Kidney (tissue), 14 donors: Measurements from ENCODE around the gene CTTN. TPM values are rescaled to one million over a fixed set of nuclear protein-coding genes. Genes with fewer than 3 reads are reported as not detected.

Source experiments
- DNase-seq, 5 donors: peaks; one replicate each; pipeline ENCODE4 v3.0.0-alpha.2; 2013 to 2020
- FAIRE-seq: peaks from 2 replicates; lab custom pipeline; 2012; peaks lifted over from hg19 to GRCh38; lab: Jason Lieb, UNC
- H3K27ac ChIP-seq, 2 donors: one replicate each; pipeline ENCODE4 v1.7.0; 2013; ENCODE audit warnings: low read depth in 2 of 2, low read length in 2 of 2, inconsistent platforms in 1 of 2
- H3K27me3 ChIP-seq: one replicate; pipeline ENCODE4 v1.7.1; 2013; ENCODE audit warnings: low read length, inconsistent platforms; ENCODE audit not compliant: control insufficient read depth, insufficient read depth
- H3K36me3 ChIP-seq, 3 donors: one replicate each; pipeline versions ENCODE4 v1.7.0 to v1.7.1; 2013; ENCODE audit warnings: low read length in 3 of 3, control low read depth in 1 of 3, inconsistent platforms in 1 of 3; ENCODE audit not compliant: insufficient read depth in 3 of 3, control insufficient read depth in 2 of 3
- H3K4me1 ChIP-seq, 3 donors: one replicate each; pipeline versions ENCODE4 v1.7.0 to v1.7.1; 2013; ENCODE audit warnings: low read length in 3 of 3, inconsistent platforms in 1 of 3, low read depth in 1 of 3; ENCODE audit not compliant: control insufficient read depth in 2 of 3, insufficient read depth in 2 of 3
- H3K4me3 ChIP-seq, 3 donors: one replicate each; pipeline versions ENCODE4 v1.7.0 to v1.8.1; 2013; ENCODE audit warnings: low read length in 3 of 3, control low read depth in 1 of 3, inconsistent platforms in 1 of 3
- H3K9ac ChIP-seq, 3 donors: one replicate each; pipeline versions ENCODE4 v1.7.0 to v1.7.1; 2013; ENCODE audit warnings: low read length in 3 of 3, control low read depth in 1 of 3, inconsistent platforms in 1 of 3
- H3K9me3 ChIP-seq, 3 donors: one replicate each; pipeline versions ENCODE4 v1.7.0 to v1.7.1; 2013; ENCODE audit warnings: low read length in 3 of 3, control low read depth in 1 of 3, inconsistent platforms in 1 of 3; ENCODE audit not compliant: control insufficient read depth in 2 of 3, insufficient read depth in 1 of 3
- intact Hi-C: fragments of 100-400 bp; cut with DNase I; formaldehyde crosslinking; loops from one replicate; pipeline ENCODE4 v1.11.1; 2022
- polyA plus RNA-seq: library from polyadenylated mRNA; stranded (reverse); fragments of 350-450 nt; fragmentation: Illumina TruSeq; extraction: RNeasy Lipid Tissue Mini Kit (QIAGEN cat#74804); gene quantifications from one replicate; pipeline ENCODE4 v1.2.3, GENCODE V29; 2014; ENCODE audit warnings: low read depth, low replicate concordance; ENCODE audit not compliant: insufficient read depth
- total RNA-seq: library from RNA; stranded (reverse); fragmentation: NEBNext Ultra II Directional; extraction: Animal tissue kit (Norgen Biotek cat#: 25700); gene quantifications from one replicate; pipeline ENCODE4 v1.2.1, GENCODE V29; 2021
- TF ChIP-seq, protein P1 (sequence below): IDR thresholded peaks from 3 replicates; pipeline ENCODE4 v1.5.1; 2012; ENCODE audit warnings: mild to moderate bottlenecking, moderate library complexity, borderline replicate concordance; ENCODE audit not compliant: insufficient read depth; ENCODE audit errors: extremely low read depth
- donor health status: control.
- donor health status: control.
- donor health status: control.
- donor health status: control.
- donor health status: control.
- donor health status: DM: yes; HTN: yes; CAD: no.
- donor health status: Normal renal cell carcinoma (clear cell type).

CTTN gene
- total and polyA plus RNA-seq, 2 donors from 2014 or later, result 84.9 to 316 TPM

DNA sequence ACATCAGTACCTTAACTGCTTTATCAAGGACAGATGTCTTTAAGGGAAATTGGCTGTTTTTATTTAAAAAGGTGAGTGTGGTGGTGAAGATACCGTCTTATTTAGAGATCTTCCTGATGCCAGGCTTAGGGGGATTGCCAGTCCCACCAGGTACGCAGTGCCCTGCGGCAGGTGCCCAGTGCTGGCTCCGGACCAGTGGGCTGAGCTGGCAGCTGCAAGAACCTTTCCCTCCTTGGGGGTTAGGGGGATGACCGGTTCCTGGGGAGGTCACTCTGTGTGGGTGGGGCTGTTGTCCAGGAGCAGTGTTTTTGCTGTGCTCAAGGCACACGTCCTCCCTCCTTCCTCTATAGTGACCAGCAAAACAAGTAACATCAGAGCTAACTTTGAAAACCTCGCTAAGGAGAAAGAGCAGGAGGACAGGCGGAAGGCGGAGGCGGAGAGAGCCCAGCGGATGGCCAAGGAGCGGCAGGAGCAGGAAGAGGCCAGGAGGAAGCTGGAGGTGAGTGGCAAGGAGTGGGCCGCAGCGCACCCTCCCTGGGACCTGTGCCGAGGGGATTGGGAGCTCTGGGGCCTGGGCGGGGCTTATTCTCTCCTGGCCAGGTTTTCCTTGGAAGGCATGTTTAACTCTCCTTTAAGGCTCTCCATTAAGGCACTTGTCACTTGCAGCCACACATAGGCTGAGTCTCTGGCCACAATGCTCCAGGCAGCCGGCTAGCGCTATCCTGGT, 30.5 kb downstream of the CTTN start:
- no peak overlapping the region for H3K9ac ChIP-seq
- H3K36me3 ChIP-seq, result peaks cover 0 to 57% (median 36%) of the 10 kb centered on the region in 3 donors
- no peaks in the 10 kb centered on the region for H3K9me3 ChIP-seq
- no peaks in the 10 kb centered on the region for H3K27me3 ChIP-seq
- DNase-seq, result peak in 1 of 5 donors; percentile 65
- intact Hi-C loops, result no loop called here
- FAIRE-seq, result no peak
- TF ChIP-seq, protein P1, sequence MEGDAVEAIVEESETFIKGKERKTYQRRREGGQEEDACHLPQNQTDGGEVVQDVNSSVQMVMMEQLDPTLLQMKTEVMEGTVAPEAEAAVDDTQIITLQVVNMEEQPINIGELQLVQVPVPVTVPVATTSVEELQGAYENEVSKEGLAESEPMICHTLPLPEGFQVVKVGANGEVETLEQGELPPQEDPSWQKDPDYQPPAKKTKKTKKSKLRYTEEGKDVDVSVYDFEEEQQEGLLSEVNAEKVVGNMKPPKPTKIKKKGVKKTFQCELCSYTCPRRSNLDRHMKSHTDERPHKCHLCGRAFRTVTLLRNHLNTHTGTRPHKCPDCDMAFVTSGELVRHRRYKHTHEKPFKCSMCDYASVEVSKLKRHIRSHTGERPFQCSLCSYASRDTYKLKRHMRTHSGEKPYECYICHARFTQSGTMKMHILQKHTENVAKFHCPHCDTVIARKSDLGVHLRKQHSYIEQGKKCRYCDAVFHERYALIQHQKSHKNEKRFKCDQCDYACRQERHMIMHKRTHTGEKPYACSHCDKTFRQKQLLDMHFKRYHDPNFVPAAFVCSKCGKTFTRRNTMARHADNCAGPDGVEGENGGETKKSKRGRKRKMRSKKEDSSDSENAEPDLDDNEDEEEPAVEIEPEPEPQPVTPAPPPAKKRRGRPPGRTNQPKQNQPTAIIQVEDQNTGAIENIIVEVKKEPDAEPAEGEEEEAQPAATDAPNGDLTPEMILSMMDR, result no peak
- no peak overlapping the region for H3K27ac ChIP-seq
- no peak overlapping the region for H3K4me3 ChIP-seq
- no peaks in the 10 kb centered on the region for H3K4me1 ChIP-seq

DNA sequence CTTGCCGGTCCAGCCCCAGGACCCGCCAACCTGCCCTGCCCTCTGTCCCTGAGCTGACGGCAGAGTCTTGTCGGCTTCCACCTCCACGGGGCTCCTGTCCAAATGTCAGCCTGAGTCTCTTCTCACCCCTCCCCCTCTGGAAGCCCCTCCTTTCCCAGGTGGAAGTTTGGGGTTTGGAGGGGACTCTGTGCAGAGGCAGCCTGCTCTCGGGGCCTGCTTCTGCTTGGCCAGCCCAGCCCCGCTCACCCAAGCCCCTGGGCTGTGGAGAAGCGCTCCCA, 31.0 kb downstream of the CTTN start:
- TF ChIP-seq, protein P1, result no peak
- H3K9me3 ChIP-seq, result no peaks in the 10 kb centered on the region
- no peaks in the 10 kb centered on the region for H3K4me1 ChIP-seq
- H3K27me3 ChIP-seq, result no peaks in the 10 kb centered on the region
- FAIRE-seq, result no peak
- H3K9ac ChIP-seq, result no peak overlapping the region
- peaks cover 0 to 62% (median 36%) of the 10 kb centered on the region in 3 donors for H3K36me3 ChIP-seq
- no peak overlapping the region for H3K27ac ChIP-seq
- no peak overlapping the region for H3K4me3 ChIP-seq
- intact Hi-C loops, result no loop called here
- no peak for DNase-seq

DNA sequence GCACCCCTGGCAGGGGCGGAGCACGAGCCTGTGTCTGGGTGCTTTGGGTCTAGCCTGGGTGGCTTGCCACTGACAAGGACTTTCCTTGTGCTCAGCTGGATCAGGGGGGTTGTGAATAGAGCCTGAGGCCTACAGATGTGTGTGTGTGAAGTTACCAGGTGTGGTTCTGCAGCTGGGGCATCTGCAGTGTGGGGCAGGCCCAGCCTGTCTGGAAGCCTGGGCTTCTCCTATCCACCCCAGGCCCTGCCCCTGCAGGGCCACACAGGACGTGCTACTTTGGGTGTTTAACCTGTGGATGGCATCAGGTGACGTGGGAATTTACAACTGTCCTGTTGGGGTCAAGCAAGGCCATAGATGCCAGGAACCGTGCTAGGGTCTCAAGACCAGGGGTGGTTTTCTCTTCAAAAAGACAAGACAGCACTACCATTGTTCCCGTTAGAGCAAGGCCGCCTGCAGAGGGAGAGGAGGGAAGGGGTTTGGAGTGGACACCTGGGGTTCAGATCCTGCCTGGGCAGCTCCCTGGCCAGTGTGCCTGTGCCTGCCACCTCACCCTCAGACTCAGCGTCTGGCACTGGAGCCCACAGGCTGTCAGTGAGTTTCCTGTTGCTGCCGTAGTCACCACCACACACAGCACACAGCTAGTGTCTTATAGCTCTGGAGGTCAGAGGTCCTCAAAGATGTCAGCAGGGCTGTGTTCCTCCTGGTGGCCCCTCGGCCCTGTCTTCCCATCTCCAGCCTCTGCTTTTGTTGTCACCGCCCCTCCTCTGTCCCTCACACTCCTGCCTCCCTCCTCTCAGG, 31.6 kb downstream of the CTTN start:
- H3K27me3 ChIP-seq, result no peaks in the 10 kb centered on the region
- no peak overlapping the region for H3K4me3 ChIP-seq
- TF ChIP-seq, protein P1, result no peak
- DNase-seq (peak in 1 of 5 donors; percentile 17), FAIRE-seq (no peak)
- H3K9me3 ChIP-seq, result no peaks in the 10 kb centered on the region
- intact Hi-C loops, result no loop called here
- H3K4me1 ChIP-seq, result no peaks in the 10 kb centered on the region
- H3K36me3 ChIP-seq, result peaks cover 0 to 64% (median 31%) of the 10 kb centered on the region in 3 donors
- no peak overlapping the region for H3K27ac ChIP-seq
- no peak overlapping the region for H3K9ac ChIP-seq
